AG04450 (cell line): ENCODE results near the gene PALLD. TPM values are rescaled to one million over a fixed set of nuclear protein-coding genes. Genes with fewer than 3 reads are reported as not detected.

Experiments
- CTCF ChIA-PET: fragments of 300-600, 350-600 bp; formaldehyde crosslinking; extraction: SDS; loops from one replicate; lab custom pipeline; 2022; ENCODE audit warnings: antibody characterized with exemption, inconsistent platforms; lab: Charles Lee
- POLR2A ChIA-PET: fragments of 350-600 bp; formaldehyde crosslinking; extraction: SDS; loops from one replicate; lab custom pipeline; 2021; ENCODE audit warnings: antibody characterized with exemption, inconsistent platforms; lab: Yijun Ruan, JAX
- DNase-seq: peaks from one replicate; pipeline ENCODE4 v3.0.0-alpha.2; 2011; ENCODE audit warnings: low read depth, low spot score
- H3K27ac ChIP-seq: one replicate; pipeline ENCODE4 v1.5.1; 2012; ENCODE audit warnings: low read depth, low read length, control low read depth
- H3K27me3 ChIP-seq: one replicate; pipeline ENCODE4 v1.6.0; 2012; ENCODE audit warnings: low read length; ENCODE audit not compliant: control insufficient read depth, insufficient read depth
- H3K4me3 ChIP-seq: 2 replicates; pipeline ENCODE4 v1.5.1; 2011; ENCODE audit warnings: mild to moderate bottlenecking, low read depth, low read length, control low read depth
- H3K9me3 ChIP-seq: 2 replicates; pipeline ENCODE4 v1.5.1; 2012; ENCODE audit warnings: low read length; ENCODE audit not compliant: control insufficient read depth, insufficient read depth
- polyA plus RNA-seq: library from polyadenylated mRNA; depleted of rRNA; stranded (reverse); fragments of >200 nt; gene quantifications from 2 replicates; pipeline ENCODE4 v1.2.3, GENCODE V29; 2011
- TF ChIP-seq, protein P1 (sequence below): IDR thresholded peaks from 2 replicates; pipeline ENCODE4 v1.5.1; 2011; ENCODE audit warnings: low read depth, low read length, control low read depth, inconsistent platforms

Gene PALLD
- polyA plus RNA-seq, 1 experiment: 159 TPM

GRCh38 chr4:168615294-168616065 lies 118.6 kb downstream of the PALLD start:
- H3K9me3 ChIP-seq: no peaks in the 10 kb centered on the region
- H3K4me3 ChIP-seq: no peak overlapping the region
- DNase-seq: no peak
- H3K27me3 ChIP-seq: no peaks in the 10 kb centered on the region
- POLR2A ChIA-PET: interaction anchor here (0.7 to 1.1 kb wide), 3 partner anchors 21 to 136 kb away, joined by 3 to 5 read pairs (median 5); no protein-coding TSS in a partner anchor
- H3K27ac ChIP-seq: no peak overlapping the region
- CTCF ChIA-PET: interaction anchor here (1.5 to 1.6 kb wide), 2 partner anchors 18 to 30 kb away, joined by 3 to 12 read pairs; no protein-coding TSS in a partner anchor
- TF ChIP-seq, protein P1, sequence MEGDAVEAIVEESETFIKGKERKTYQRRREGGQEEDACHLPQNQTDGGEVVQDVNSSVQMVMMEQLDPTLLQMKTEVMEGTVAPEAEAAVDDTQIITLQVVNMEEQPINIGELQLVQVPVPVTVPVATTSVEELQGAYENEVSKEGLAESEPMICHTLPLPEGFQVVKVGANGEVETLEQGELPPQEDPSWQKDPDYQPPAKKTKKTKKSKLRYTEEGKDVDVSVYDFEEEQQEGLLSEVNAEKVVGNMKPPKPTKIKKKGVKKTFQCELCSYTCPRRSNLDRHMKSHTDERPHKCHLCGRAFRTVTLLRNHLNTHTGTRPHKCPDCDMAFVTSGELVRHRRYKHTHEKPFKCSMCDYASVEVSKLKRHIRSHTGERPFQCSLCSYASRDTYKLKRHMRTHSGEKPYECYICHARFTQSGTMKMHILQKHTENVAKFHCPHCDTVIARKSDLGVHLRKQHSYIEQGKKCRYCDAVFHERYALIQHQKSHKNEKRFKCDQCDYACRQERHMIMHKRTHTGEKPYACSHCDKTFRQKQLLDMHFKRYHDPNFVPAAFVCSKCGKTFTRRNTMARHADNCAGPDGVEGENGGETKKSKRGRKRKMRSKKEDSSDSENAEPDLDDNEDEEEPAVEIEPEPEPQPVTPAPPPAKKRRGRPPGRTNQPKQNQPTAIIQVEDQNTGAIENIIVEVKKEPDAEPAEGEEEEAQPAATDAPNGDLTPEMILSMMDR: no peak

DNA sequence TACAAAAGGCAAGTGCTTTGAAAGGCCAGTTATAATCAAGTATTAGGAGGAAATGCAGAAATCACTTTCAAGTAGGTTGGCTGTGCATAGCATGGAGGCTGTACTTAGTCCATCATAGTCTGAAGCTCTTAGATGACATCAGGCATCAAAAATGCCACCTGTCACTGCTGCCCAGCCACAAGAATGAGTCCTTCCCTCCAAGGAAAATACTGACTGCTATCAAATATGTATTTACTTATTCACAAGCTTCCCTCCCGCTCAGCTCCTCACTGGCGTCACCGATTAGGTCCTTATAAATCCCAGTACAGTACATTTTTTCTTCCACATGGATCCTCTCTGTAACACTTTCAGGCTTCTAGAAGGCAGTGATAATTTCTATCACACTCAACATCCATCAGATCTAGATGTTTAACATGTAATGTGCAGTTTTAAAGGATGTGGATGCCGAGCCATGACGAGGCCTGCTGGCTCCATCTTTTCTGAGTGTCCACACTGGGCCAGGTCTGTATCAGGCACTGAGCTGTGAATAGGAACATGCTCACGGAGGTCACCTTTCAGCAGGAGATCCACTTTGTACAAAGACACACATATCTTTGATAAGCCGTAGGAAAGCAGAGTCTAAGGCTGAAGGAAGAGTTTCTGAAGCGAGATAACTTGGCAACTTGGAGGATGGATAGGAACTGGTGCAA lies 121.9 kb downstream of the PALLD start:
- DNase-seq: no peak
- H3K27ac ChIP-seq: no peak overlapping the region

GRCh38 chr4:168619266-168619631 lies 122.4 kb downstream of the PALLD start:
- Histone ChIP-seq H3K27me3 (no peaks in the 10 kb centered on the region), H3K9me3 (no peaks in the 10 kb centered on the region), H3K4me3 (no peak overlapping the region), H3K27ac (no peak overlapping the region)
- DNase-seq: no peak
- ChIA-PET CTCF (interaction anchor here (0.9 to 1.6 kb wide), 4 partner anchors 13 to 56 kb away, joined by 4 to 10 read pairs (median 4); no protein-coding TSS in a partner anchor), POLR2A (interaction anchor here (0.6 to 1.3 kb wide), 3 partner anchors 11 to 34 kb away, joined by 3 read pairs; no protein-coding TSS in a partner anchor)
- TF ChIP-seq, protein P1: no peak

More for the DNA sequence above, 121.9 kb downstream of the PALLD start:
- TF ChIP-seq, protein P1: no peak
- ChIA-PET CTCF (interaction anchor here (1.6 kb wide), 2 partner anchors 14 to 33 kb away, joined by 5 to 10 read pairs; no protein-coding TSS in a partner anchor), POLR2A (interaction anchor here (0.6 to 1.3 kb wide), 4 partner anchors 10 to 213 kb away, joined by 3 read pairs; no protein-coding TSS in a partner anchor)
- H3K9me3 ChIP-seq: no peaks in the 10 kb centered on the region
- H3K4me3 ChIP-seq: no peak overlapping the region
- no peaks in the 10 kb centered on the region for H3K27me3 ChIP-seq

DNA sequence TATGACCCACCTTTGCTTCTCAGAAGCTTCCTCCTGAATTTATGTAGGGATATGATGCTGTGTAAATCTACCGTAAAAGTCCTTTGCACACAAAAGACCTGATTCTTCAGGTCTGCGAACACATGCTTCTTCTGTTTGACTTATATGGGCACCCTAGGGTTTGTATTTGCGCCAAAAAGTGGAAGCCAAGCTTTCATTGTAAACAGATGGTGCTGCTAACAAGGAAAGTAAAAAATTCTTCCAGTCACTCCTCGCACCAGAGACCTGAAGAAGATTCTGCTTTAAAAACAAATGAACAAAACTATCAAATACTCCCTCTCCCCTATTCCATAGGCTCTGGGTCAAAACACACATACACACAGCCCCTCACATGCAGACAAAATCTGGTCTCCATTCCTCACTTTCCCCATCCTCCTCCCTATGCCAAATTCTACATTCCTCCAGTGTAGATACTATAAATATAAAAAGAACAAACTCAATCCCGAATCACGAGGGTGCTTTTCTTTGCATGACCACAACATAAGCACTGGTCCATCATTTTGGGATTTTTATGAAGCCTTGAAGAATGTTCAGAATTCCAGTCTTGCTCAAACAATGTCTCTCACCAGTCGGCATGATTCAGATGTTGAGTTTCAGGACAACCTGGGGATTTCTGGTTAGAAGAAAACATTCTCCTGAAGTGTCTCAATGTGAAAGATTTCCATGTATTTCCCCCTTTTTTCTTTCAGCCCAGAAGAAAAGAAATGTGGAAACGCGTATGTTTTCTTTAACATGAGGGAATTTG lies 125.1 kb downstream of the PALLD start:
- CTCF ChIA-PET: interaction anchor here (1.2 kb wide), 1 partner anchor 11 kb away, joined by 4 read pairs; no protein-coding TSS in a partner anchor
- TF ChIP-seq, protein P1: no peak
- POLR2A ChIA-PET: interaction anchor here (1.5 kb wide), 1 partner anchor 15 kb away, joined by 4 read pairs; no protein-coding TSS in a partner anchor
- H3K27me3 ChIP-seq: no peaks in the 10 kb centered on the region
- no peaks in the 10 kb centered on the region for H3K9me3 ChIP-seq
- DNase-seq: peak; percentile 77
- peak overlapping the region; percentile 82 for H3K27ac ChIP-seq
- no peak overlapping the region for H3K4me3 ChIP-seq
